ENCODE results near the gene KBTBD8.

The KBTBD8 gene

DNA sequence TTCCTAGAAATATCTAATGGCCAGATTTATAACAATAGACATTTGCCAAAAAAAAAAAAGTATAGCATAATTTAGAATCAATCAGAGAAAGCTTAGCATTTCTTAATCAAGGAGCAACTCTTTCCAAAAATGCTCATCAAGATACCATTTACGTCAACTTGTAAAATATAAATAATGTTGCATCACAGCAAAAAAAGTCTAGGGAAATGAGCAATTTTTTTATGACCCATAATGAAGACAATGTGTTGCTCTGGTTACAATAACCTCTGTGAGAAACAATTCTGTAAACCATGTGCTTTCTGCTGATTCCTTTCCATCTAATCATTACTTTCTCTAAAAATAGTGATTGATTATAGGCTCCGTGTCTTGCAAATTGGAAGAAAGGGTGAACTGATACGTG is 36.3 kb downstream of the KBTBD8 start:
- DNase-seq (ENCODE audit: low read depth in 2 of 2), result no peak

DNA sequence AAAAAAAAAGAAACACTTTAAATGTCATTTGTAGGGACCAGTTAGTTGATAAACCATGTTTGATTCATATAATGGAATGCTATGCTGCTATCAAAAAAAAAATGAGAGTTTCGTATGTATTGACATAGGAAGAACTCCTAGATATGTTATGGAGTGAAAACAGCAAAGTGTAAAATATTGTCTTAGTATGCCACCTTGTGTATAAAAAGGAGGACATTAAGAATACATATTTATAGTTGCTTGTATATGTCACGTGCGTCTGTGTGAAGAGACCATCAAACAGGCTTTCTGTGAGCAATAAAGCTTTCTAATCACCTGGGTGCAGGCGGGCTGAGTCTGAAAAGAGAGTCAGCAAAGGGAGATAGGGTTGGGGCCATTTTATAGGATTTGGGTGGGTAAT is 39.5 kb downstream of the KBTBD8 start:
- no peak for DNase-seq (ENCODE audit: low read depth in 2 of 2)

DNA sequence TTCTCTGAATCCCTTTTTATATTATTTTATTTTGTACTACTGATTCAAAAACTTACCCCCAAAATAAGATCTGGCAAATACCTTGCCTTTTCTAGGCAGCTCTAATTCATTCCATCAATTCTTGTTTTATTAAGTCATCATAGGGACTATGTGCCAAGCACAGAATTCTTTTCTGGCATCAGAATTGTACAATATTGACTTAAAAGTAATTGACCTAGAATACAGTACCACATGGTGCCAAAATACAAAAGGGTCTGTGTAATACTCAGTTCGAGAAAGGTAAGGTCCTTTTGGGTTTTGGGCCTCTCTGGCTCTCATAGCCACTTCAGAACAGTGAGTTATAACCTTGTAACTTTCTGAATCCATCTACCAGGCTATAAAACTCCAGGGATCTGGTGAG is 46.2 kb downstream of the KBTBD8 start:
- no peak for DNase-seq (ENCODE audit: low read depth in 2 of 2)

DNA sequence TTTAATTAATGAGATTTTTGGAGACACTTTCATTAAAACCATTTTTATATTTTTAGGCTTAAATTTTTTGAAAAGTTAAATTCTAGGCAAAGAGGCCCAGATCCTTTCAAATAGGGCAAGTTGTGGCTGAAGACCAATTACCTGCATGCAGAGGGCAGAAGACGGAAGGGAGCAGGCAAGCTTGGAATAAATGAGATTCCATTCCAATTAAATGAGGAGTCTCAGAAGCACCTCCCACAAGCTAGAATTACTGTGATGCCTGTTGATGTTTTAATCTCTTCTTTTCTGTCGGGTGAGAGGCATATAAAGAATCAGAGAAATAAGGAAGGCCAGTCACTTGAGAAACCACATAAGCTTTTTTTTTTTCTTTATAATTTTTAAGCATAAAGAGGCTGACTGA is 46.8 kb downstream of the KBTBD8 start:
- DNase-seq (ENCODE audit: low read depth in 2 of 2), result no peak

DNA sequence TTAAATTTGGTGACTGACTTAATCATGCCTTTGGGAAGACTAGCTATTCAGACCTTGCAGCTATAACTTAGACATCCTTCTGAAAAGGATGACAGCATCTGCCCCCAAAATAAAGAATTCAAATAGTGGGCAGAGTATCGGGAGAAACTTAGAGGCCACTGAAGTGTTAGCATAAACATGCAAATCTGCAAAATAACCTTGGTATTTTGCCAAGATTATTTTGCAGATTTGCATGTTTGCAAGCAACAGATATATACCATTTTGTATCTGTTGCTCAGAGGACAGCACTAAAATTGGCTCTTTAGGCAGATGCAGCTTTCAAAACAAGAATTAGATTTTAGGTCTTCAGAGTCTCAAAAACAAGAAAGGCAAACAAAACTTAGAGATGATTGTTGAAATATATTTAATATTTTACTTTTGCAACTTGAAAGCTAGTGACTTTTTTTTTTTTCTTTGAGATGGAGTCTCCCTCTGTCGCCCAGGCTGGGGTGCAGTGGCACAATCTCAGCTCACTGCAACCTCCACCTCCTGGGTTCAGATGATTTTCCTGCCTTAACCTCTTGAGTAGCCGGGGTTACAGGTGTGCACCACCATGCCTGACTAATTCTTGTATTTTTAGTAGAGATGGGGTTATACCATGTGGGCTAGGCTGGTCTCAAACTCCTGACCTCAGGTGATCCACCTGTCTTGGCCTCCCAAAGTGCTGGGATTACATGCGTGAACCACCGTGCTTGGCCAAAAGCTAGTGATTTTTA is 47.8 kb downstream of the KBTBD8 start:
- no peak for DNase-seq (ENCODE audit: low read depth in 2 of 2)

DNA sequence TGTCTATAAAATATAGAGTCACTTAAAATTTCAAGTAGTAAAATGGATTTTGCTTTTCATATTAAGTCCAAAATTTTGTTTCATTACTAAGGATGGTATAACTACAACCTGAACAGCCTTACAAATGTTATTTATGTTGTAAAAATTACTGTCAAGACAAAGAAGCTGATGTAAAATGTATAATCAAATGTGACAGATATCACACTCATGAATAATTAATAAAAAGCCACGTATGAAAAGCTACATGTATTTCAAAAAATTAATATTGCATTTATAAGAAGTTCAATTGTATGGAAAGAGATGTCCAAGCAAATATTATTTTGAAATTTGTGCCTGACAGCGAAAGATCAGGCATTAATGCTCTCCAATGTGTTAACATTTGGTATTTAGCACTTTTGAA is 48.9 kb downstream of the KBTBD8 start:
- DNase-seq (ENCODE audit: low read depth in 2 of 2), result no peak

DNA sequence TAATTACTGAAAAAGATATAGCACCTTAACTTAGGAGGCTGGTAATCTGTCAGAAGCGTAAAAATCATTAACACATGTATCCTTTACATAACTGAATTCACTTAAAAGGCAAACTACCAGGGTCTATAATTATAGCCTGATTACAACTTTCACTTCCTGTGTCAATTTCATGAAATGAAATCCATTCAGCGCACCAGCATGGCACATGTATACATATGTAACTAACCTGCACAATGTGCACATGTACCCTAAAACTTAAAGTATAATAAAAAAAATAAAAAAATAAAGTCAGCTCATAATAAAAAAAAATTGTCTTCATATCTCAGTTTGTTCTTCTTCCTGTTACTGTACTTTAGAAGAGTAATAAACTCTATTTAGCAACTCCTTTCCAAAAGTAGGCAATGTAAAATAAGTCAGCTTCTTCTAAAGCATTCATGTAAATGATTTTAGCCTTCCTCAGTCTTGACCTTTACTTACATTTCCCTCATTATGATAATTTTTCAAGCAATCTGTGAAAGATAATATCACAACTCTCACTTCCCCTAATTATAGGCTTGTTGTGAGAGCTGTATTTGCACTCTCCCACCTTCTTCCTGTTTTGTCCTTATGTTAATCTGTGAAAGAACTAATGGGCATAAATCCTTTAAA is 50.1 kb downstream of the KBTBD8 start:
- no peak for DNase-seq (ENCODE audit: low read depth in 2 of 2)

DNA sequence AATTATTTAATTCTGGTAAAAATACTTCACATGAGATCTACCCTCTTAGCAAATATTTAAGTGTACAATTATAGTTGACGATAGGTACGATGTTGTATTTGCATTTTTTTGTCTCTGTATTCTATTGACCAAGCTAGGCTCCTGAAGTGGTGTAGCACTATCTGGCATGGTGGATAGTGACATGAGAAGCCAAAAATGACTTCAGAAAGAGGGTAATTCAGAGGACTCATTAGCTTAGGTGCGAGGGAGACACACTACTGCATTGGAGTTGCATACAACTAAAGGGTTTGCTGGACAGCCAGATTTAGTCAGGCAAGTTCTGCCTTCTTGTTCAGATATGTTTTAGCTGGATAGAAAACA is 50.6 kb downstream of the KBTBD8 start:
- DNase-seq (ENCODE audit: low read depth in 2 of 2), result no peak

DNA sequence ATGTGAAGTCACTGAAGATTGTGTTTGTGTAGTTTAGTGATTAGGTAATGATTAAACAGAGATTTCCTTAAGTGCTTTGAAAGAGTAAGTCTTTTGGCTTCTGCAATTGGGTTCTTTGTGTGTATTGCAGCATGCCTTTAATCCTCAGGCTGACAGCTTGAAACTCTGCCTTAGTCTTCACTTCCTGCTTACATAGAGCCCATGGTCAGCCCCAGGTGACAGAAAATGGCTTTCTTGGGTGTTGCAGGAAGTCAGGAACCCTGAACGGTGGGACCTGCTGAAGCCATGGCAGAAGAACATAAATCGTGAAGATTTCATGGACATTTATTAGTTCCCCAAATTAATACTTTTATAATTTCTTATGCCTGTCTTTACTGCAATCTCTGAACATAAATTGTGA is 61.3 kb downstream of the KBTBD8 start:
- no peak for DNase-seq (ENCODE audit: low read depth in 2 of 2)
